Aorta (tissue), 5 donors: ENCODE data around the gene ZNF319. TPM values are rescaled to one million over a fixed set of nuclear protein-coding genes. Genes with fewer than 3 reads are reported as not detected.
A peak's percentile ranks its signal among the peaks of the same experiment; 100 is the strongest.
"Not testable (repeated sequence)": the region's sequence is repeated elsewhere in the genome, so short reads cannot be mapped to it uniquely, and the experiment has no call there.

Experiments
- ATAC-seq: fragments of 200-7000 bp; cut with Tn5 transposase; one replicate; pipeline ENCODE4 v1.9.1; 2022; ENCODE audit warnings: moderate library complexity; ENCODE audit not compliant: low FRiP score
- DNase-seq, 2 donors: peaks; one replicate each; pipeline ENCODE4 v3.0.0-alpha.2; 2020
- H3K27ac ChIP-seq, 2 donors: one replicate each; pipeline ENCODE4 v1.5.1; 2013; ENCODE audit warnings: low read length in 2 of 2, mild to moderate bottlenecking in 2 of 2, moderate library complexity in 2 of 2, control low read depth in 1 of 2, inconsistent platforms in 1 of 2, low read depth in 1 of 2
- H3K27me3 ChIP-seq, 2 donors: one replicate each; pipeline ENCODE4 v1.6.1; 2013; ENCODE audit warnings: control low read depth in 1 of 2, low read length in 1 of 2, mild to moderate bottlenecking in 1 of 2, moderate library complexity in 1 of 2; ENCODE audit not compliant: insufficient read depth in 2 of 2, control insufficient read depth in 1 of 2
- H3K36me3 ChIP-seq, 2 donors: one replicate each; pipeline ENCODE4 v1.6.1; 2013; ENCODE audit warnings: control low read depth in 1 of 2, low read length in 1 of 2, mild to moderate bottlenecking in 1 of 2; ENCODE audit not compliant: insufficient read depth in 2 of 2, control insufficient read depth in 1 of 2
- H3K4me1 ChIP-seq, 2 donors: one replicate each; pipeline ENCODE4 v1.6.1; 2013; ENCODE audit warnings: low read length in 2 of 2, control low read depth in 1 of 2, mild to moderate bottlenecking in 1 of 2, moderate library complexity in 1 of 2; ENCODE audit not compliant: insufficient read depth in 2 of 2, control insufficient read depth in 1 of 2
- H3K4me3 ChIP-seq, 2 donors: one replicate each; pipeline ENCODE4 v1.5.1; 2013; ENCODE audit warnings: low read length in 2 of 2, control low read depth in 1 of 2, mild to moderate bottlenecking in 1 of 2
- H3K9me3 ChIP-seq: one replicate; pipeline ENCODE4 v1.6.1; 2013; ENCODE audit warnings: mild to moderate bottlenecking, low read length; ENCODE audit not compliant: control insufficient read depth
- WGBS, 2 donors: extraction: QIAGEN DNeasy Blood & Tissue Kit; methylation state at CpG; one replicate each; pipeline ENCODE4 v1.1.7; 2013; 5-methylcytosine and 5-hydroxymethylcytosine counted together
- intact Hi-C, 2 donors: fragments of 100-400 bp; cut with DNase I; formaldehyde crosslinking; loops; one replicate each; pipeline versions ENCODE4 v1.14.2 to v1.15.0; 2022
- polyA plus RNA-seq, 2 donors: library from polyadenylated mRNA; stranded (reverse); fragments of 200-250 nt; gene quantifications; one replicate each; pipeline ENCODE4 v1.2.3, GENCODE V29; 2013
- total RNA-seq, 2 donors: library from RNA; stranded (reverse); fragmentation: NEBNext Ultra II Directional; extraction: Animal tissue kit (Norgen Biotek cat#: 25700); gene quantifications; one replicate each; pipeline ENCODE4 v1.2.1, GENCODE V29; 2021
- donor health status: healthy with polysubstance abuse.
- donor health status: Bipolar disorder and iron deficiency.
- donor health status: DM: no; HTN: no; CAD: no.
- donor health status: DM: no; HTN: no; CAD: no.
- donor health status: DM: yes; HTN: yes; CAD: no.

Gene ZNF319
- total and polyA plus RNA-seq, 4 donors, result 1.6 to 10.6 (median 5.6) TPM

DNA sequence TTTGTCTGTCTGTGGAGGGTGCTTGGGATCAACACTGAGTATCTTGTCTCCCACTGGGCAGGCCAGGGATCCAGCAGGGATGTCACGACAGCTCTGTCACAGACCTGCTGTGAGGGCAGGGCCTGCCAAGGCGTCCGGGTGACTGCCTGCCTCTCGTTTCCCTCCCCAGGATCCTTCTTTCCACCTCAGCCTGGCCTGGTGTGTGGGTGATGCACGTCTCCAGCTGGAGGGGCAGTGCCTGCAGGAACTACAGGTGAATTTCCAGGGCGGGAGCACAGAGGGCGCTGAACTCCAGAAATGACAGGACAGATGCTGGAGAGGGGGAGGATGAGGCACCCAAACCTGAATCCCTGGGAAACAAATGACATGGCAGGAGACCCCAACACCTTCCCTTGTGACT is 18.3 kb upstream of the ZNF319 start:
- H3K27me3 ChIP-seq, result no peaks in the 10 kb centered on the region
- H3K4me1 ChIP-seq, result no peaks in the 10 kb centered on the region
- peaks cover 0 to 2% of the 10 kb centered on the region in 2 donors for H3K36me3 ChIP-seq
- ATAC-seq, result no peak
- H3K4me3 ChIP-seq, result no peak overlapping the region
- intact Hi-C loops, result no loop called here
- no peak overlapping the region for H3K27ac ChIP-seq
- 77 to 86% methylated on average over 7 of the region's 7 CpGs for whole genome bisulfite sequencing, 2 donors
- H3K9me3 ChIP-seq, result no peaks in the 10 kb centered on the region
- peak in 1 of 2 donors; percentile 49 for DNase-seq

DNA sequence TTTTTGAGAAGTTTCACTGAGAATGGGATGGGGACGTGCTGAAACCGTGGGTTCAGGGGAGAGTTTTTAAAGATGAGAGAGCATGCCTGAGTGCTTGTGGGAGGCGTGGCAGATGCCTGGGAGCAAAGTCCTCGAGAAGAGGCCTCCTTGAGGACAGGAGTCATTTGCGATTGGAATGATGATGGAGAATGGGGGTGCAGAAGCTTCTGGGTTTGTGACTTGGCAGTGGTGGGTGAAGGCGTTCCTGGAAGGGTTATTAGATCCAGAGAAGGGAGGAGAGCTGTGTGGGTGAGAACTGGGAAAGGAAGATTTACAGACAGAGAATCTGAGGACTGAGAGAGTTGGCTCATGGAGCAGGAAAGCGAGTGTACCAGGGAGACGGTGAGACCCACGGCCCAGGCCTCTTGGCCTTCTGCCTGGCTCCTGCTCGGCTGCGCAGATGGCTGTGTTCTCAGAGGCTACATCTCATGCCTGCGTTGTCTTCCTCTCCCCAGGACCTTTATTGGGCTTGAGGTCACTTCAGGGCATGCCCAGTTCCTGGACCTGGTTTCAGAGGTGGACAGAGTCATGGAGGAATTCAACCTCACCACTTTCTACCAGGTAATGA is 16.5 kb upstream of the ZNF319 start:
- peaks cover 0 to 2% of the 10 kb centered on the region in 2 donors for H3K36me3 ChIP-seq
- DNase-seq, result no peak
- H3K27me3 ChIP-seq, result no peaks in the 10 kb centered on the region
- no peaks in the 10 kb centered on the region for H3K4me1 ChIP-seq
- WGBS, 2 donors, result 67% methylated on average over 12 of the region's 12 CpGs
- H3K27ac ChIP-seq, result no peak overlapping the region
- no peak for ATAC-seq
- intact Hi-C loops, result no loop called here
- no peaks in the 10 kb centered on the region for H3K9me3 ChIP-seq
- no peak overlapping the region for H3K4me3 ChIP-seq

DNA sequence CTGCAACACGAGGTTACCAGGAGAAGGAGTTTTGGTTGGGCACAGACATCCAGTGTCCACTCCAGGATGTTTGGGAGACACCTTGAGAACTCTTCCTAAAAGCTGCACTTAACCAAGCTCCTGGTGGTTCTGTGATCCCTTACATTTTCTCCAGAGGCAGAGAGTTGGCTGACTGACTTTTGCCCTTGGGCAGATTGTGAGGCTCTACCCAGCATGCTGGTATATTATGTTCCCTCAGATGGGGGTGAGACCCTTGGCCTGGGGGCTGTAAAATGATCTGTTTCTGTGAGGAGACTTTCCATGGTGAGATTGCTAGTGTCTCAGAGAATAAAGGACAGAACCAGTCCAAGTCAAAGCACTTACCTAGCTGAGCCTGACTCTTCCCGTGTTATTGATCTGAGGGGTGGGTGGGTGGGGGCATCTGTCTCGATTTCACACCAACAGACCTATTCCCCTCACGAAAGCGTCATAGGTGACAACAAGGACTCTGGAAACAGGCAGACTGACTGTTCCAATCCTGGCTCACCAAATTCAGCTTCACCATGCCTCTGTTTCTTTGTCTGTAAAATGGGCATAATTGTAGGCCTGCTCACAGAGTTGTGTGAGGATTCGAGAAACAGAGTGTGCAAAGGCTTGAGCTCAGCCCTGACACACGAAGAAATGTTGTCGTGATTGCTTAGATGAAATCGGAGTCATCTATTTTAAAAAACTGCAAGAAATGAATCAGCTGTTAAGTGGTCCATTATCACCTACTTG is 12.9 kb upstream of the ZNF319 start:
- no peak overlapping the region for H3K4me3 ChIP-seq
- no peak overlapping the region for H3K27ac ChIP-seq
- H3K36me3 ChIP-seq, result peaks cover 0 to 4% of the 10 kb centered on the region in 2 donors
- WGBS, 2 donors, result 92 to 93% methylated on average over 9 of the region's 9 CpGs
- H3K9me3 ChIP-seq, result no peaks in the 10 kb centered on the region
- no peaks in the 10 kb centered on the region for H3K4me1 ChIP-seq
- intact Hi-C loops, result no loop called here
- no peaks in the 10 kb centered on the region for H3K27me3 ChIP-seq
- ATAC-seq (no peak), DNase-seq (no peak)

DNA sequence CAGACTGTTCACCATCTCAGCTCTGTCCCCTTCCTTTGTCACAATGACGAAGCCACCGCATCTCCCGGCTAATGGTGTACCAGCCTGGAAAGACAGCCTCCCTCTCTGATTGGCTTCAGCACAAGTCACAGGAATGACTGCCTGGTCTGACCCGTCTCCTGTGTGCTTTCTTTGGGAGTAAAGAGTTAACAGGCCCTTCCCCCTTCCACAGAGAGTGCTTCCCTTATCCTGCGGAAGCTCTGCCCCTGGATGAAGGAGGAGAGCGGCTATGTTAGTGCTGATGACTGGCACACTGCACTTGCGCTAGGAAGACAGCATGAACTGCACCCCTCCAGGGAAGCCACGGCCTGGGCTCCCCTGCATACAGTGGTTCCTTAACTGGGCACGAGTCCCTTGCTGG is 12.0 kb upstream of the ZNF319 start:
- H3K4me3 ChIP-seq, result no peak overlapping the region
- DNase-seq (no peak), ATAC-seq (no peak)
- peaks cover 0 to 4% of the 10 kb centered on the region in 2 donors for H3K36me3 ChIP-seq
- no peak overlapping the region for H3K27ac ChIP-seq
- intact Hi-C loops, result no loop called here
- H3K27me3 ChIP-seq, result no peaks in the 10 kb centered on the region
- no peaks in the 10 kb centered on the region for H3K9me3 ChIP-seq
- WGBS, 2 donors, result 80 to 84% methylated on average over 9 of the region's 9 CpGs
- H3K4me1 ChIP-seq, result no peaks in the 10 kb centered on the region

DNA sequence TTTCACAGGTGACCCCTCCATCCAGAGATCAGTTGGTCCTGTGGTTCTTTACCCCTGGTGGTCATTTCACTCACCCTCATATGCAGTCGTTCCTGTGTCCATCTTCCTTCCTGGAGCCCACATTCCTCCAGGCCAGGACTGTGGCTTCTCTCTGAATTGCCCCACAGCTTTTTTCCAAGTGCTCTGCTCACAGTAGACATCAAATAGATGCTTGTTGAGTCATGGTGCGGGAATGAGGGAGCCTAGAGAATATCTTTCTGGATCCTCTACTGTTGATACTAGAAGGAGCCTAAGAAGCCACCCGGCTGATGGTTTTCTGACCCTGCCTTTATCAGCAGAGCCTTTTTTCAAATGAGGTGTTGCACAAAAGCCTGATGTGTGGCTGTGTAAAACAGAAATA is 11.2 kb upstream of the ZNF319 start:
- 81 to 87% methylated on average over 3 of the region's 3 CpGs for WGBS, 2 donors
- intact Hi-C loops, result no loop called here
- H3K4me1 ChIP-seq, result no peaks in the 10 kb centered on the region
- no peaks in the 10 kb centered on the region for H3K9me3 ChIP-seq
- peaks cover 0 to 4% of the 10 kb centered on the region in 2 donors for H3K36me3 ChIP-seq
- ATAC-seq (no peak), DNase-seq (no peak)
- no peak overlapping the region for H3K4me3 ChIP-seq
- H3K27ac ChIP-seq, result no peak overlapping the region
- H3K27me3 ChIP-seq, result no peaks in the 10 kb centered on the region

DNA sequence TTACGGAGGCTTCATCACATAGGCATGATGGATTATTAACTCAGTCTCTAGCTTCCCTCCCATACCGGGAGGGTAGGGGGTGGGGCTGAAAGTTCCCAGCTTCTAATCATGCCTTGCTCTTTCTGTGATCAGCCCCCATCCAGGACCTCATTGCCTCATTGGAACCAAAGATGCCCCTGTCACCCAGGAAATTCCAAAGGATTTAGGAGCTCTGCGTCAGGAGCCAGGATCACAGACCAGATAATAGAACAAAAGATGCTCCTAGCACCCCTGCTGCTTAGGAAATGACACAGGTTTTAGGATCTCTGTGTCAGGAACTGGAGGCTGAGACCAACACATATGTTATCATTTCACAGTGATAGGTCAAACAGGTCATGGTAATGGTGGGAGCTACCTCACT is 10.4 kb upstream of the ZNF319 start:
- intact Hi-C loops, result no loop called here
- Histone ChIP-seq H3K9me3 (no peaks in the 10 kb centered on the region), H3K27ac (no peak overlapping the region), H3K36me3 (peaks cover 0 to 4% of the 10 kb centered on the region in 2 donors), H3K4me1 (no peaks in the 10 kb centered on the region), H3K4me3 (no peak overlapping the region), H3K27me3 (no peaks in the 10 kb centered on the region)
- DNase-seq, result no peak
- WGBS, 2 donors, result 75 to 81% methylated on average over 3 of the region's 3 CpGs
- ATAC-seq, result no peak

DNA sequence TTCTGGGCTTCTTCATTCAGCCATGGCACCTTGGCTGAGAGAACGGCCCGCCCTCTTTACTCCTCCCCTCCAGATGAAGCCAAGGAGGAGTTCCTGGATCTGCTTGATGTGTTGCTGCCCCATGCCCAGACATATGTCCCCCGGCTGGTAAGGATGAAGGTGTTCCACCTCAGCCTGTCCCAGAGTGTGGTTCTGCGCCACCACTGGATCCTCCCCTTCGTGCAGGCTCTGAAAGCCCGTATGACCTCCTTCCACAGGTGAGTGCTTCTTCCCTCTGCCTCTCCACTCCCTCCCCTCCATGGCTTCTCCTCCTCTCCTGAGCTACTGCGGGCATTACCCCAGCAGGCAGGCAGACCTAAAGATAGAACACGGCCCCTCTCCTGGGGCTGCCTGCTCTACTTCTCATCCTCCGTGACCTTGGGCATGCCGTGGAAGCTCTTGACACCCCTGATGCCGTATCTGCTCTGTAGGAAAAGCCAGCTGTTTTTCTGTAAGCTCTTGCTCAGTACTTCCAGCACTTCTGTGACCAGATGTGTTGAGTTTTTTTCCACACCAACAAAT is 9.5 kb upstream of the ZNF319 start:
- intact Hi-C loops, result loop anchor here in 1 of 2 donors (10.0 kb wide), 1 partner anchor 435 kb away; no protein-coding TSS in a partner anchor
- no peak overlapping the region for H3K27ac ChIP-seq
- ATAC-seq (no peak), DNase-seq (no peak)
- H3K36me3 ChIP-seq, result peaks cover 0 to 4% of the 10 kb centered on the region in 2 donors
- H3K27me3 ChIP-seq, result no peaks in the 10 kb centered on the region
- H3K4me1 ChIP-seq, result no peaks in the 10 kb centered on the region
- WGBS, 2 donors, result 93 to 94% methylated on average over 11 of the region's 11 CpGs
- no peak overlapping the region for H3K4me3 ChIP-seq
- H3K9me3 ChIP-seq, result no peaks in the 10 kb centered on the region

DNA sequence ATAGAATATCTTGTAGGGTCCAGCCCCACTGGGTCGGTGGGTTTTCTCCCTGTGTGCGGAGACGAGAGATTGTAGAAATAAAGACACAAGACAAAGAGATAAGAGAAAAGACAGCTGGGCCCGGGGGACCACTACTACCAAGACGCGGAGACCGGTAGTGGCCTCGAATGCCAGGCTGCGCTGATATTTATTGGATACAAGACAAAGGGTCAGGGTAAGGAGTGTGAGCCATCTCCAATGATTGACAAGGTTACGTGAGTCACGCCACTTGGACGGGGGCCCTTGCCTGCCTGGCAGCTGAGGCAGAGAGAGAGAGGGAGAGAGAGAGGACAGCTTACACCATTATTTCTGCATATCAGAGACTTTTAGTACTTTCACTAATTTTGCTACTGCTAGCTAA is 4.3 kb upstream of the ZNF319 start:
- H3K4me1 ChIP-seq, H3K9me3 ChIP-seq, H3K27me3 ChIP-seq, H3K36me3 ChIP-seq, H3K27ac ChIP-seq, H3K4me3 ChIP-seq, ATAC-seq: not testable (repeated sequence)
- 35 to 44% methylated on average over 12 of the region's 12 CpGs for WGBS, 2 donors
- intact Hi-C loops, result loop anchor here (2.0 to 10.0 kb wide), 4 partner anchors 106 to 430 kb away; partner anchors contain the start of gene KIFC3 (in 1 of the 2)
- peak in 1 of 2 donors; percentile 88 for DNase-seq
